A673 (cell line): ENCODE measurements around the gene NLGN1. TPM values are rescaled to one million over a fixed set of nuclear protein-coding genes. Genes with fewer than 3 reads are reported as not detected.
"Not testable (repeated sequence)": the region's sequence is repeated elsewhere in the genome, so short reads cannot be mapped to it uniquely, and the experiment has no call there.

Experiments
- BruUV-seq: library from RNA; stranded (reverse); fragments of 400-500 nt; replicated peaks from 2 replicates; lab custom pipeline; 2021; lab: Mats Ljungman, UMichigan
- CTCF ChIA-PET: fragments of 300-600 bp; sonication (Branson Sonifier 250); formaldehyde crosslinking; loops from one replicate; lab custom pipeline; 2022; ENCODE audit warnings: antibody characterized with exemption; lab: Charles Lee
- POLR2A ChIA-PET: fragments of 300-600 bp; sonication (Branson Sonifier 250); formaldehyde crosslinking; loops from one replicate; lab custom pipeline; 2022; ENCODE audit warnings: antibody characterized with exemption; ENCODE audit not compliant: low non-redundant PET; lab: Charles Lee
- DNase-seq: peaks from one replicate; pipeline ENCODE4 v3.0.0-alpha.2; 2015; ENCODE audit warnings: low spot score
- H3K27ac ChIP-seq: fragments of 200-600 bp; sonication (generic); 2 replicates; pipeline ENCODE4 v1.5.1; 2016; ENCODE audit warnings: mixed run types, low read depth, mild to moderate bottlenecking, mixed read lengths, antibody characterized with exemption, low read length; ENCODE audit not compliant: poor library complexity, severe bottlenecking
- H3K27me3 ChIP-seq: fragments of 200-600 bp; sonication (generic); replicated peaks from 2 replicates; pipeline ENCODE4 v1.6.1; 2017; ENCODE audit warnings: mixed run types, low read depth, mild to moderate bottlenecking, mixed read lengths, antibody characterized with exemption, low read length; ENCODE audit not compliant: insufficient read depth, poor library complexity
- H3K36me3 ChIP-seq: fragments of 200-600 bp; sonication (generic); 2 replicates; pipeline ENCODE4 v1.6.1; 2016; ENCODE audit warnings: mixed run types, mild to moderate bottlenecking, mixed read lengths, antibody characterized with exemption, low read length; ENCODE audit not compliant: insufficient read depth, poor library complexity, severe bottlenecking
- H3K4me1 ChIP-seq: fragments of 200-600 bp; sonication (generic); 2 replicates; pipeline ENCODE4 v1.6.1; 2017; ENCODE audit warnings: mixed run types, mild to moderate bottlenecking, mixed read lengths, antibody characterized with exemption, low read length; ENCODE audit not compliant: insufficient read depth, poor library complexity, severe bottlenecking
- H3K4me3 ChIP-seq: fragments of 200-600 bp; sonication (generic); 2 replicates; pipeline ENCODE4 v1.5.1; 2016; ENCODE audit warnings: low read depth, mixed run types, mild to moderate bottlenecking, mixed read lengths, low read length; ENCODE audit not compliant: poor library complexity, severe bottlenecking
- H3K9me3 ChIP-seq: fragments of 200-600 bp; sonication (generic); 2 replicates; pipeline ENCODE4 v1.6.1; 2016; ENCODE audit warnings: mixed run types, low read depth, mild to moderate bottlenecking, mixed read lengths, antibody characterized with exemption, low read length; ENCODE audit not compliant: poor library complexity, severe bottlenecking
- CTCF ChIP-seq: fragments of 300-800, 200-600 bp; sonication (generic); conservative IDR thresholded peaks from 2 replicates; pipeline ENCODE4 v1.5.1; 2017; ENCODE audit warnings: low read depth, mild to moderate bottlenecking, antibody characterized with exemption, low read length, moderate library complexity, mixed read lengths
- EZH2 ChIP-seq: fragments of 200-600 bp; sonication (generic); IDR thresholded peaks from 2 replicates; pipeline ENCODE4 v1.6.1; 2017; ENCODE audit warnings: borderline replicate concordance, low read depth, mild to moderate bottlenecking, mixed read lengths, antibody characterized with exemption, low read length; ENCODE audit not compliant: poor library complexity, severe bottlenecking
- intact Hi-C: fragments of 100-400 bp; cut with micrococcal nuclease; formaldehyde crosslinking; loops from one replicate; pipeline ENCODE4 v1.10.0; 2022; ENCODE audit not compliant: unreplicated experiment
- total RNA-seq: library from RNA; stranded (reverse); gene quantifications from 2 replicates; pipeline ENCODE4 v1.2.3, GENCODE V29; 2021

Gene NLGN1
- total RNA-seq, 1 experiment from 2014 or later: 0.39 TPM

GRCh38 chr3:174229916-174230315 lies 832.4 kb downstream of the NLGN1 start:
- Histone ChIP-seq H3K4me3 (no peak overlapping the region), H3K9me3 (no peaks in the 10 kb centered on the region), H3K36me3 (no peaks in the 10 kb centered on the region), H3K27me3 (no peaks in the 10 kb centered on the region), H3K4me1 (no peaks in the 10 kb centered on the region), H3K27ac (no peak overlapping the region)
- no TSS peak for BruUV-seq
- ChIA-PET POLR2A (no interaction called here), CTCF (no interaction called here)
- no peak for DNase-seq
- TF ChIP-seq EZH2 (no peak), CTCF (no peak)
- intact Hi-C loops: no loop called here

GRCh38 chr3:174232028-174232657 lies 834.6 kb downstream of the NLGN1 start:
- H3K4me1 ChIP-seq, H3K9me3 ChIP-seq, H3K36me3 ChIP-seq, DNase-seq, H3K27me3 ChIP-seq, intact Hi-C loops, POLR2A ChIA-PET, H3K4me3 ChIP-seq, H3K27ac ChIP-seq, CTCF ChIA-PET, BruUV-seq: not testable (repeated sequence)

- Histone ChIP-seq H3K4me3 (no peak overlapping the region), H3K27ac (no peak overlapping the region), H3K4me1 (no peaks in the 10 kb centered on the region), H3K36me3 (no peaks in the 10 kb centered on the region), H3K9me3 (no peaks in the 10 kb centered on the region), H3K27me3 (no peaks in the 10 kb centered on the region)
- intact Hi-C loops: no loop called here
- TF ChIP-seq CTCF (no peak), EZH2 (no peak)
- no TSS peak for BruUV-seq
- no peak for DNase-seq
- ChIA-PET CTCF (no interaction called here), POLR2A (no interaction called here)
Measured at GRCh38 chr3:174232658-174233429, 835.3 kb downstream of the NLGN1 start.
